Measurements from ENCODE around the gene IPO7. TPM values are rescaled to one million over a fixed set of nuclear protein-coding genes. Genes with fewer than 3 reads are reported as not detected.

Gene IPO7
- total RNA-seq, result 140 and 150 TPM in 2 replicates

DNA sequence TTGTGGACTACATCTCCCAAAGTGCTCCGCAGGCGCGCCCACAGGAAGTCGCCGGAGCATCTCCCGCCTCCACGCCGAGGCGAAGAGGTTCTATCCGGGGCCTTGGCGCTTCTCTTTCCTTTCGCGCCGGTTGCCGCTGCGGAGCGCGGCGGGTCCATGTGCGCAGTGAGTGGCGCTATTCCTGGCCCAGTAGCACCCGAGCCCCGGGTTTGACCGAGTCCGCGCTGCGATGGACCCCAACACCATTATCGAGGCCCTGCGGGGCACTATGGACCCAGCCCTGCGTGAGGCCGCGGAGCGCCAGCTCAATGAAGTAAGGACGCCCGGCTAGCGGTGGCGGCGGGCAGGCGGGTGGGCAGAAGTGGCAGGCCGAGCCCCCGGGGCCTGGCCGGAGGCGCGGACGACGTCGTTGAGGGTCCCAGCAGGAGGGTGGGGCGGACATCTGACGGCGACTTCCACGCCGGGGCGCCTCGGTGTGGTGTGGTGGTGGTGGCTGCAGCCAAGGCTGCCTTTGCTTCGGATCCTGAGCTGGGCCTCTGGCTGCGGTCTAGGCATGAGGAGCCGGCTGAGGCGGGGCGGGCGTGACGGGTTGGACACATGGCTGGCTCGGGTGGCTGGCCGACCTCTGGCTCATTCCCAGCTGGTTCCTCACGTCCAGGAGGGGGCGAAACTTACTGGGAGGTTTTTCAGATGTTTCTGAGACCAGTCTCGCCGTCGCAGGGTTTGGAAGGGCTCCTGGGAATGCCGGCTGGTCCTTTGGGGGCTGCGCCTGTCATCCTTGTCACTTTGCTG is at the start of gene IPO7:
IPO7 (plus strand) TSS at position 118 of the 792 bp plus-strand sequence; CDS start at position 230, 112 bp downstream.

DNA sequence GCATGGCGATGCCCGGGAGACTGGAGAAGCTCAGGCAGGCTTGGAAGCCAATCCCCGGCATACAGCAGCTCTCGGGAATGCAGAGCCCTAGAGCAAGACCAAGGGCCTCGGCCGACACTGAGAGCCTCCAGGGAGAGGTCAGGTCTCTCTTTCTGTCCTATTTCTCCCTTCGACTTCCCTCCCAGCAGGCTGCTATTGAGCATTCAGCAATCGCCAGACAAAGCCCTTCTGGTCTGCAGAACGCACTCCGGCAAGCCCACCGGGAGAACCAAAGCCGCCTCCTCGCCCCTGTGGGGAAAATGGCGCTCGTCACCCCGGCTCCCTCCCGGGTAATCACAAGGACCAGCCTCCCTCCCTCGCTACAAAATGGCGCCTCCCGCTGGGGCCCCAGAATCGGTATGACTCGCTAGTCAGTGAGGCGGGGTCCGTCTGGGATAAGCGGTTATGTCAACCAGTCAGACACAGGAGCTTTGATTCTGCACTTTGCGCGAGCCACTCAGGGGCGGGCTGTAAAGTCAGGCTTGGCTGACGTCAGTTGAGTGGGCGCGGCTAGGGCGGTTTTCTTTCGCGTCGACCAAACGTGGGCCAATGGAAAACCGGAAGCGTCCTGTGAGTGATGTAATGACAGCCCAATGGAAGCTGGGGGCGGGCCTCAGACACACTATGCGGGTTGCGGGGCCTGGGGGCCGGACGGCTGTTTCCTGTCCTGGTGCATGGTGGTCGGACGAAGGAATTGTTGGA is 76.0 kb downstream of the IPO7 start, which contains the start of gene ZNF143:
ZNF143 (plus strand) TSS at position 691 of the 741 bp plus-strand sequence. CDS start 10,297 bp downstream, outside the sequence.

Small RNAs within 50 kb of the gene (small RNA-seq; reads per million reads assigned to genes)
- 403 reads per million, percentile 99 among the genes with 10 or more reads in this experiment for gene SNORA23

Other genes starting within 250 kb of the IPO7 start
- 133 and 162 TPM in 2 replicates for gene DENND5A, start 119.3 kb upstream of the IPO7 start, total RNA-seq
- gene TMEM41B, start 70.1 kb upstream of the IPO7 start, total RNA-seq, result 48.6 and 58.0 TPM in 2 replicates
- gene ZNF143, start 76.4 kb downstream of the IPO7 start, total RNA-seq, result 16.9 and 21.4 TPM in 2 replicates
- 35.7 and 74.5 TPM in 2 replicates for gene WEE1, start 189.0 kb downstream of the IPO7 start, total RNA-seq